Neural cell (in vitro differentiated cells): ENCODE measurements around the gene TYROBP. TPM values are rescaled to one million over a fixed set of nuclear protein-coding genes. Genes with fewer than 3 reads are reported as not detected.

ENCODE experiments used
- H2AFZ ChIP-seq: fragments of 200-600, 300-800 bp; sonication (generic), shearing (Covaris generic); 2 replicates; pipeline ENCODE4 v1.6.0; 2014; ENCODE audit warnings: low read depth, mild to moderate bottlenecking, antibody characterized with exemption, low read length, moderate library complexity
- H3F3A ChIP-seq: fragments of 200-600 bp; shearing (Covaris generic); 2 replicates; pipeline ENCODE4 v1.6.1; 2016; ENCODE audit warnings: mild to moderate bottlenecking, moderate library complexity, mixed read lengths, antibody characterized with exemption, low read length; ENCODE audit not compliant: insufficient read depth, poor library complexity, severe bottlenecking
- H3K27ac ChIP-seq: fragments of 200-600, 300-800 bp; sonication (generic), shearing (Covaris generic); 2 replicates; pipeline ENCODE4 v1.5.1; 2014; ENCODE audit warnings: mild to moderate bottlenecking, low read length, moderate library complexity
- H3K27me3 ChIP-seq: fragments of 300-800, 200-600 bp; sonication (generic), shearing (Covaris generic); 2 replicates; pipeline ENCODE4 v1.6.0; 2014; ENCODE audit warnings: mild to moderate bottlenecking, low read depth, low read length, moderate library complexity; ENCODE audit not compliant: insufficient read depth
- H3K36me3 ChIP-seq: fragments of 300-800, 200-600 bp; sonication (generic), shearing (Covaris generic); 2 replicates; pipeline ENCODE4 v1.5.1; 2014; ENCODE audit warnings: mild to moderate bottlenecking, antibody characterized with exemption, low read length, moderate library complexity; ENCODE audit not compliant: insufficient read depth
- H3K4me2 ChIP-seq: fragments of 300-800, 200-600 bp; sonication (generic), shearing (Covaris generic); 2 replicates; pipeline ENCODE4 v1.6.0; 2014; ENCODE audit warnings: mild to moderate bottlenecking, low read length
- H3K4me3 ChIP-seq: fragments of 300-800, 200-600 bp; sonication (generic), shearing (Covaris generic); 2 replicates; pipeline ENCODE4 v1.5.1; 2014; ENCODE audit warnings: mild to moderate bottlenecking, low read length, moderate library complexity
- H3K79me2 ChIP-seq: fragments of 200-600 bp; shearing (Covaris generic); replicated peaks from 2 replicates; pipeline ENCODE4 v1.6.0; 2014; ENCODE audit warnings: mild to moderate bottlenecking, low read length, moderate library complexity; ENCODE audit not compliant: insufficient read depth
- H3K9ac ChIP-seq: fragments of 300-800, 200-600 bp; sonication (generic), shearing (Covaris generic); 2 replicates; pipeline ENCODE4 v1.6.1; 2016; ENCODE audit warnings: mild to moderate bottlenecking, low read length, mixed read lengths
- H3K9me2 ChIP-seq: fragments of 200-600 bp; shearing (Covaris generic); 2 replicates; pipeline ENCODE4 v1.6.1; 2016; ENCODE audit warnings: mild to moderate bottlenecking, low read length, mixed read lengths; ENCODE audit not compliant: insufficient read depth
- H3K9me3 ChIP-seq: fragments of 200-600, 300-800 bp; sonication (generic), shearing (Covaris generic); 2 replicates; pipeline ENCODE4 v1.6.1; 2016; ENCODE audit warnings: mild to moderate bottlenecking, mixed run types, low read length, moderate library complexity, mixed read lengths
- H4K20me1 ChIP-seq: fragments of 200-600 bp; shearing (Covaris generic); 2 replicates; pipeline ENCODE4 v1.6.1; 2016; ENCODE audit warnings: mild to moderate bottlenecking, mixed run types; ENCODE audit not compliant: insufficient read depth
- CTCF ChIP-seq: fragments of 450-650 bp; IDR thresholded peaks from 2 replicates; pipeline ENCODE4 v1.5.1; 2014; ENCODE audit warnings: antibody characterized with exemption, mild to moderate bottlenecking, moderate library complexity; ENCODE audit not compliant: poor library complexity, severe bottlenecking
- EP300 ChIP-seq: fragments of 450-650 bp; conservative IDR thresholded peaks from 2 replicates; pipeline ENCODE4 v1.6.1; 2014; ENCODE audit warnings: antibody characterized with exemption, mild to moderate bottlenecking, moderate library complexity; ENCODE audit not compliant: poor library complexity, severe bottlenecking
- EZH2 ChIP-seq: fragments of 200-600, 300-800 bp; shearing (Covaris generic), sonication (generic); IDR thresholded peaks from 2 replicates; pipeline ENCODE4 v1.6.1; 2014; ENCODE audit warnings: antibody characterized with exemption, low read length, borderline replicate concordance, mild to moderate bottlenecking; ENCODE audit not compliant: insufficient read depth, poor library complexity, severe bottlenecking
- MXI1 ChIP-seq: fragments of 450-650 bp; conservative IDR thresholded peaks from 2 replicates; pipeline ENCODE4 v1.6.1; 2014; ENCODE audit warnings: antibody characterized with exemption, mild to moderate bottlenecking; ENCODE audit not compliant: poor library complexity, severe bottlenecking
- POLR2AphosphoS5 ChIP-seq: IDR thresholded peaks from 2 replicates; pipeline ENCODE4 v1.6.1; 2012
- RAD21 ChIP-seq: fragments of 450-650 bp; conservative IDR thresholded peaks from 2 replicates; pipeline ENCODE4 v1.6.1; 2014; ENCODE audit warnings: antibody characterized with exemption, mild to moderate bottlenecking, moderate library complexity
- REST ChIP-seq: IDR thresholded peaks from 2 replicates; pipeline ENCODE4 v1.6.1; 2012; ENCODE audit warnings: borderline replicate concordance
- SMC3 ChIP-seq: fragments of 450-650 bp; conservative IDR thresholded peaks from 2 replicates; pipeline ENCODE4 v1.6.1; 2014; ENCODE audit warnings: antibody characterized with exemption, mild to moderate bottlenecking, moderate library complexity; ENCODE audit not compliant: poor library complexity
- TAF1 ChIP-seq: IDR thresholded peaks from 2 replicates; pipeline ENCODE4 v1.6.1; 2012; ENCODE audit warnings: low read depth
- polyA plus RNA-seq: library from polyadenylated mRNA; depleted of rRNA; stranded (reverse); fragments of >200 nt; gene quantifications from 2 replicates; pipeline ENCODE4 v1.2.3, GENCODE V29; 2014

TYROBP gene
- polyA plus RNA-seq, 1 donor from 2014 or later, result not detected

GRCh38 chr19:35888398-35888797 is 19.7 kb downstream of the TYROBP start:
- H3K27me3 ChIP-seq, result no peaks in the 10 kb centered on the region
- H3K36me3 ChIP-seq, result peaks cover 3% of the 10 kb centered on the region
- no peaks in the 10 kb centered on the region for H3K9me2 ChIP-seq
- H3K27ac ChIP-seq, result no peak overlapping the region
- no peaks in the 10 kb centered on the region for H3F3A ChIP-seq
- H4K20me1 ChIP-seq, result no peaks in the 10 kb centered on the region
- H3K9me3 ChIP-seq, result no peaks in the 10 kb centered on the region
- H2AFZ ChIP-seq, result no peak overlapping the region
- no peak overlapping the region for H3K9ac ChIP-seq
- TF ChIP-seq REST (no peak), SMC3 (no peak), CTCF (no peak), RAD21 (no peak), EP300 (no peak), TAF1 (no peak), EZH2 (no peak), MXI1 (no peak), POLR2AphosphoS5 (no peak)
- no peaks in the 10 kb centered on the region for H3K79me2 ChIP-seq
- H3K4me3 ChIP-seq, result no peak overlapping the region
- no peak overlapping the region for H3K4me2 ChIP-seq

- Histone ChIP-seq H3K9me3 (no peaks in the 10 kb centered on the region), H3K27ac (no peak overlapping the region), H3K36me3 (peaks cover 3% of the 10 kb centered on the region), H3K4me3 (no peak overlapping the region), H3K9ac (no peak overlapping the region), H2AFZ (no peak overlapping the region), H4K20me1 (no peaks in the 10 kb centered on the region), H3F3A (no peaks in the 10 kb centered on the region), H3K9me2 (no peaks in the 10 kb centered on the region), H3K27me3 (no peaks in the 10 kb centered on the region), H3K79me2 (no peaks in the 10 kb centered on the region), H3K4me2 (no peak overlapping the region)
- TF ChIP-seq EP300 (no peak), MXI1 (no peak), SMC3 (no peak), RAD21 (no peak), TAF1 (no peak), CTCF (no peak), REST (no peak), EZH2 (no peak), POLR2AphosphoS5 (no peak)
These were observed 20.9 kb downstream of the TYROBP start for GRCh38 chr19:35887197-35887596.
